Panc1 (cell line): ENCODE data around the gene NACA. TPM values are rescaled to one million over a fixed set of nuclear protein-coding genes. Genes with fewer than 3 reads are reported as not detected.
A peak's percentile ranks its signal among the peaks of the same experiment; 100 is the strongest.
"Not testable (repeated sequence)": the region's sequence is repeated elsewhere in the genome, so short reads cannot be mapped to it uniquely, and the experiment has no call there.

Experiments used
- ATAC-seq: fragments of 200-7000 bp; cut with Tn5 transposase; 2 replicates; pipeline ENCODE4 v1.9.1; 2020; ENCODE audit warnings: mild to moderate bottlenecking, moderate library complexity
- BruUV-seq: library from RNA; stranded (reverse); fragments of 400-500 nt; replicated peaks from 2 replicates; lab custom pipeline; 2021; lab: Mats Ljungman, UMichigan
- CTCF ChIA-PET: fragments of 300-600 bp; sonication (Branson Sonifier 250); formaldehyde crosslinking; loops from one replicate; lab custom pipeline; 2022; ENCODE audit warnings: antibody characterized with exemption; lab: Charles Lee
- POLR2A ChIA-PET: fragments of 300-600 bp; sonication (Branson Sonifier 250); formaldehyde crosslinking; loops from one replicate; lab custom pipeline; 2022; ENCODE audit warnings: antibody characterized with exemption; lab: Charles Lee
- DNase-seq: peaks from one replicate; pipeline ENCODE4 v3.0.0-alpha.2; 2010; ENCODE audit warnings: low read depth, low spot score
- H3K27ac ChIP-seq: 2 replicates; pipeline ENCODE4 v1.5.1; 2011; ENCODE audit warnings: mild to moderate bottlenecking, low read length, inconsistent platforms
- H3K27me3 ChIP-seq: fragments of 200-500 bp; sonication (Bioruptor generic); 2 replicates; pipeline ENCODE4 v1.6.0; 2014; ENCODE audit warnings: low read length, inconsistent platforms; ENCODE audit not compliant: control insufficient read depth, insufficient read depth
- H3K36me3 ChIP-seq: fragments of 200-500 bp; sonication (Bioruptor generic); 2 replicates; pipeline ENCODE4 v1.5.1; 2014; ENCODE audit warnings: inconsistent platforms, mild to moderate bottlenecking, low read length, moderate library complexity; ENCODE audit not compliant: control insufficient read depth, insufficient read depth
- H3K4me1 ChIP-seq: 2 replicates; pipeline ENCODE4 v1.5.1; 2011; ENCODE audit warnings: inconsistent platforms, mild to moderate bottlenecking, low read length, moderate library complexity; ENCODE audit not compliant: control insufficient read depth, insufficient read depth
- H3K4me3 ChIP-seq, 2 experiments: 2 replicates each; pipeline ENCODE4 v1.5.1; 2011 to 2012; ENCODE audit warnings: low read depth in 2 of 2, low read length in 2 of 2, mild to moderate bottlenecking in 2 of 2, inconsistent platforms in 1 of 2, moderate library complexity in 1 of 2
- H3K9me3 ChIP-seq: fragments of 200-500 bp; sonication (Bioruptor generic); 2 replicates; pipeline ENCODE4 v1.5.1; 2014; ENCODE audit warnings: low read depth, mild to moderate bottlenecking, inconsistent platforms, low read length, moderate library complexity; ENCODE audit not compliant: control insufficient read depth, insufficient read depth
- CTCF ChIP-seq: fragments of 450-650 bp; IDR thresholded peaks from 2 replicates; pipeline ENCODE4 v1.5.1; 2017; ENCODE audit warnings: mild to moderate bottlenecking
- POLR2AphosphoS5 ChIP-seq: IDR thresholded peaks from 2 replicates; pipeline ENCODE4 v1.6.1; 2012; ENCODE audit warnings: mild to moderate bottlenecking, low read depth, low read length, moderate library complexity
- REST ChIP-seq, 2 experiments: IDR thresholded peaks; 2 replicates each; pipeline ENCODE4 v1.6.1; 2011 to 2012; ENCODE audit warnings: low read depth in 2 of 2, control low read depth in 1 of 2, low read length in 1 of 2, mild to moderate bottlenecking in 1 of 2, moderate library complexity in 1 of 2; ENCODE audit not compliant: insufficient read depth in 1 of 2
- SIN3A ChIP-seq: IDR thresholded peaks from 2 replicates; pipeline ENCODE4 v1.6.1; 2012; ENCODE audit warnings: low read depth, mild to moderate bottlenecking, low read length, moderate library complexity, borderline replicate concordance; ENCODE audit not compliant: insufficient read depth
- TCF7L2 ChIP-seq: IDR thresholded peaks from 2 replicates; pipeline ENCODE4 v1.6.1; 2011; ENCODE audit warnings: mild to moderate bottlenecking, low read depth, low read length, inconsistent platforms
- in situ Hi-C: cut with HindIII; loops from 2 replicates; pipeline ENCODE4 v1.10.0; 2016; ENCODE audit warnings: low sequenced_read_pairs, low pct_unique_long_range_greater_than_20kb
- intact Hi-C: fragments of 100-400 bp; cut with micrococcal nuclease; formaldehyde crosslinking; loops from one replicate; pipeline ENCODE4 v1.10.0; 2022; ENCODE audit not compliant: unreplicated experiment
- total RNA-seq: library from RNA; stranded (reverse); gene quantifications from one replicate; pipeline ENCODE4 v1.2.1, GENCODE V29; 2021; ENCODE audit not compliant: unreplicated experiment

The NACA gene
- total RNA-seq, 1 experiment from 2014 or later, result 716 TPM

GRCh38 chr12:56713345-56713744 lies 11.8 kb downstream of the NACA start:
- H3K27ac ChIP-seq, result no peak overlapping the region
- no TSS peak for BruUV-seq
- in situ Hi-C loops (no loop called here), intact Hi-C loops (no loop called here)
- ChIA-PET CTCF (no interaction called here), POLR2A (no interaction called here)
- no peak overlapping the region for H3K4me3 ChIP-seq
- peaks cover 9% of the 10 kb centered on the region; the same call in 1 of the 2 replicates for H3K4me1 ChIP-seq
- H3K9me3 ChIP-seq, result no peaks in the 10 kb centered on the region
- ATAC-seq (no peak), DNase-seq (no peak)
- peaks cover 32% of the 10 kb centered on the region for H3K36me3 ChIP-seq
- no peaks in the 10 kb centered on the region for H3K27me3 ChIP-seq
- TF ChIP-seq CTCF, result no peak
- no peak for TF ChIP-seq TCF7L2
- TF ChIP-seq SIN3A, result no peak
- no peak for TF ChIP-seq REST (IDR thresholded peaks at IDR 0.05; ENCODE audit: insufficient read depth in 1 of 2, low read depth in 2 of 2, low read length in 1 of 2)
- no peak for TF ChIP-seq POLR2AphosphoS5

DNA sequence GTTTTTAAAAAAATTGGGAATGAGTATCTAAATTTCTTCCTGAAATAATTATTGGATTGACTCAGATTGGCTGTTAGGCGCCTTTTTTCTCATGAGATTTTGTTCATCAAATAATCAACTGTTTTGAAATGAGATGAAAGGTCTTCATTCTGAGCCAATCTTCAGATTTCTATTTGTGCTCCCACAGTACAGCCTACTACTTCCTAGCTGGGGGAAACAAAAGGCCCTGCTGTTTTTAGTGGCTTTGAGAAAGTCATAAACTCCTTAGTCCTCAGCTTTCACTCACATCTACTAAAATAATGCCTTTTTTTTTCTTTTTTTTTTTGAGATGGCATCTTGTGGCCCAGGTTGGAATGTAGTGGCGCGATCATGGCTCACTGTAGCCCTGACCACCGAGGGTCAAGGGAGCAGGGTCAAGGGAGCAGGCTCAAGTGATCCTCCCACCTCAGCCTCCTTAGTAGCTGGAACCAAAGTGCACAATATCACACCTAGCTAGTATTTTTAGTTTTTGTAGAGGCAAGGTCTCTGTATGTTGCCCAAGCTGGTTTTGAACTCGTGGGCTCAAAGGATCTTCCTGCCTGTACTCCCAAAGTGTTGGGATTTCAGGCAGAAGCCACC lies 15.2 kb downstream of the NACA start:
- POLR2A ChIA-PET, result interaction anchor here (0.6 kb wide), 1 partner anchor 95 kb away, joined by 11 read pairs; no protein-coding TSS in a partner anchor
- Histone ChIP-seq H3K27ac (no peak overlapping the region), H3K27me3 (no peaks in the 10 kb centered on the region), H3K9me3 (no peaks in the 10 kb centered on the region), H3K36me3 (peaks cover 23% of the 10 kb centered on the region), H3K4me1 (no peaks in the 10 kb centered on the region), H3K4me3 (no peak overlapping the region)
- DNase-seq (no peak), ATAC-seq (0 out of 2 replicates have a peak, but pooled peaks have one; percentile 40)
- intact Hi-C loops, result no loop called here
- TF ChIP-seq SIN3A (no peak), REST (IDR thresholded peaks at IDR 0.05; ENCODE audit: insufficient read depth in 1 of 2, low read depth in 2 of 2, low read length in 1 of 2) (no peak), POLR2AphosphoS5 (no peak)
- CTCF ChIA-PET, result interaction anchor here (0.7 kb wide), 1 partner anchor 9 kb away, joined by 8 read pairs; no protein-coding TSS in a partner anchor
- in situ Hi-C loops, result no loop called here
- BruUV-seq, result no TSS peak

- H3K27me3 ChIP-seq, H3K4me1 ChIP-seq, H3K36me3 ChIP-seq, H3K4me3 ChIP-seq, ATAC-seq, POLR2A ChIA-PET, intact Hi-C loops, H3K27ac ChIP-seq, BruUV-seq, in situ Hi-C loops, CTCF ChIA-PET, DNase-seq, H3K9me3 ChIP-seq: not testable (repeated sequence)
Measured at GRCh38 chr12:56704522-56704921, 20.6 kb downstream of the NACA start.
